Measurements from ENCODE around the gene YBX2. TPM values are rescaled to one million over a fixed set of nuclear protein-coding genes. Genes with fewer than 3 reads are reported as not detected.

YBX2 gene
- polyA plus RNA-seq, 1 experiment, result 0.02 TPM

DNA sequence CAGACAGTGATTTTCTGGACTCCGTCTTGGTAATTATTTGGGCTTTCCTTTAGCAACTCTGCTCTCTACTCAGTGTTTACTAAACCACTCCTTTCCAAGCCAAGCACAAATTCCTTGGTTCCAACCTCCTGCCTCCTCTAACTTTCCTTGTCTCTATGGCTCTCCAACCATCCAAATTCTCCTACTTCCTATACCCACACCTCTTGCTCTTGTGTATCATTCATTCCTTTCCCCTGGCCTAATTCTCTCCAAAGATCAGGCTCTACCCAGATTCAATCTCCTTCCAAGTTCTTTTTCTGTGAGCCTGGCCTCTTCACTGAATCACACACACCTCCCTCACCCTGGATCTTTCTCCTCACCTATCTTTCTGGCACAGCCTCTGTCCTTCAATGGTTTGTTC, 33.6 kb upstream of the YBX2 start:
- Histone ChIP-seq H3K4me3 (ENCODE audit: low read depth, low read length) (peak overlapping the region; percentile 97), H3K27ac (ENCODE audit: low read depth, low read length) (no peak overlapping the region)
- CTCF ChIA-PET, result interaction anchor here (1.1 kb wide), 1 partner anchor 233 kb away, joined by 3 read pairs; no protein-coding TSS in a partner anchor

DNA sequence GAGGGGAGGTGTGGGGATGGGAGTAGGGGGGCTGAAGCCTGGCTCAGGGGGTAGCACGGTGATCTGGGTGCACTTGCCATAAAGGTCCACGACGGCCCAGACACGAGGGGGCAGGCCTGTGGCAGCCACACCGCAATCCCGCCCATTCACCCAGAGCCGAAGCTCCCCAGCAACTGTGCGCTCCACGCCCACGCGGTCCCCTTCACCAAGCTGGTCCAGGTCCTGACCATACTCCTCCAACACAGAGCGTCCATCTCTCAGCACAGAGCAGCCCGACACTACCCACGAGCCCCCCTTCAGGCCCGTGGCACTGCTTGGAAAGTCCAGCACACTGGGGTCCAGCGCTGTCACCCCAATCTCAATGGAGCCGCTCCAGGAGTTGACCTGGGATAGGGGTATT, 33.1 kb upstream of the YBX2 start:
- DNase-seq (ENCODE audit: low read depth, low spot score), result no peak
- H3K27ac ChIP-seq (ENCODE audit: low read depth, low read length), result no peak overlapping the region
- no peak overlapping the region for H3K4me3 ChIP-seq (ENCODE audit: low read depth, low read length)
- H3K27me3 ChIP-seq (ENCODE audit: control insufficient read depth, insufficient read depth, low read length), result peaks cover 2% of the 10 kb centered on the region
- TF ChIP-seq CTCF (IDR thresholded peaks at IDR 0.05; ENCODE audit: low read depth, low read length), result no peak
- ChIA-PET CTCF (interaction anchor here (1.3 kb wide), 1 partner anchor 17 kb away, joined by 4 read pairs; no protein-coding TSS in a partner anchor), POLR2A (no interaction called here)
- H3K9me3 ChIP-seq (ENCODE audit: control insufficient read depth, insufficient read depth, low read length), result no peaks in the 10 kb centered on the region; the same call in 1 of the 2 replicates

More for the DNA sequence above, 33.6 kb upstream of the YBX2 start:
- peaks cover 2% of the 10 kb centered on the region for H3K27me3 ChIP-seq (ENCODE audit: control insufficient read depth, insufficient read depth, low read length)
- no peak for DNase-seq (ENCODE audit: low read depth, low spot score)
- no peaks in the 10 kb centered on the region; the same call in 1 of the 2 replicates for H3K9me3 ChIP-seq (ENCODE audit: control insufficient read depth, insufficient read depth, low read length)
- TF ChIP-seq CTCF (IDR thresholded peaks at IDR 0.05; ENCODE audit: low read depth, low read length), result no peak
- POLR2A ChIA-PET, result interaction anchor here (0.6 kb wide), 1 partner anchor 257 kb away, joined by 4 read pairs; no protein-coding TSS in a partner anchor

DNA sequence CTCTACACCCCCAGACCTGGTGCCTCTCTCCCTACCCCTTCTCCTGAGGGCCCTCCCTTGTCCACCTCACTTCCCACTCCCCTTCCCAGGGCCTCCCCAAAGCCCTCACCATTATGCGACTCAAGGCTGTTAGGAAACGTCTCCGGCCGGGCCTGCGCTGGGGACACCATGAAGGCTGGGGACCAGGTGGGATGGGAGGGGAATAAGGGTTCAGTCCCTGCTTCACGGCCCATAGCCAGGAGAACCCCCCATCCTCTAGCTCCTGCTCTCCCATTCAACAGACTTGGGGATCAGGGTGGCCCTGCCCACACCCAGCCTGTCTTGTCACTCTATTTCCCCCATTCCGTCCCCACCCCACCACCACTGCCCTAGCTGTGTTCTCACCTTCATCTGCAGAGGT, 32.6 kb upstream of the YBX2 start:
- no peak for TF ChIP-seq CTCF (IDR thresholded peaks at IDR 0.05; ENCODE audit: low read depth, low read length)
- Histone ChIP-seq H3K27me3 (ENCODE audit: control insufficient read depth, insufficient read depth, low read length) (peaks cover under 1% of the 10 kb centered on the region), H3K9me3 (ENCODE audit: control insufficient read depth, insufficient read depth, low read length) (no peaks in the 10 kb centered on the region; the same call in 1 of the 2 replicates), H3K4me3 (ENCODE audit: low read depth, low read length) (no peak overlapping the region), H3K27ac (ENCODE audit: low read depth, low read length) (no peak overlapping the region)
- CTCF ChIA-PET, result interaction anchor here (1.3 kb wide), 1 partner anchor 18 kb away, joined by 4 read pairs; no protein-coding TSS in a partner anchor
- POLR2A ChIA-PET, result no interaction called here
- no peak for DNase-seq (ENCODE audit: low read depth, low spot score)

DNA sequence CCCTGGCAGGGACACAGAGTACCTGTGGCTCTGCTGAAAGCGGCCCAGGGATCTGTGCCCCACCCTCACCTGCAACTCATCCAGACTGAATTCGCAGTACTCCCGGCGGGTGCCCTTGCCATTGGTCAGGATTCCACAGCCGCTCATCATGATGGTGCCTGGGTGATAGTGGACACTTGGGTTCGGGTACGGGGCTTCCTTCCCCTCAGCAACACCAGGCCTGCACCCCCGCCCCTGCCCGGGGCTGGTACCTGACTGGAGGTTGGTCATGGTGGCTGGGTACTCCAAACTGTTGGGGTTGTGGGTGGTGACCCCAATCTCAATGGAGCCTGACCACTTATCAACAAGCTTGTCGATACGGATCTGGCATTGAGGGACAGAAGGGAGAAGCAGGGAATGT, 31.7 kb upstream of the YBX2 start:
- TF ChIP-seq CTCF (IDR thresholded peaks at IDR 0.05; ENCODE audit: low read depth, low read length), result no peak
- Histone ChIP-seq H3K4me3 (ENCODE audit: low read depth, low read length) (no peak overlapping the region), H3K9me3 (ENCODE audit: control insufficient read depth, insufficient read depth, low read length) (no peaks in the 10 kb centered on the region; the same call in 1 of the 2 replicates), H3K27me3 (ENCODE audit: control insufficient read depth, insufficient read depth, low read length) (no peaks in the 10 kb centered on the region), H3K27ac (ENCODE audit: low read depth, low read length) (no peak overlapping the region)
- ChIA-PET CTCF (interaction anchor here (1.3 kb wide), 1 partner anchor 19 kb away, joined by 4 read pairs; no protein-coding TSS in a partner anchor), POLR2A (no interaction called here)
- no peak for DNase-seq (ENCODE audit: low read depth, low spot score)

GRCh38 chr17:7325031-7325528, 30.6 kb upstream of the YBX2 start:
- DNase-seq (ENCODE audit: low read depth, low spot score), result no peak
- no peak for TF ChIP-seq CTCF (IDR thresholded peaks at IDR 0.05; ENCODE audit: low read depth, low read length)
- Histone ChIP-seq H3K27me3 (ENCODE audit: control insufficient read depth, insufficient read depth, low read length) (no peaks in the 10 kb centered on the region), H3K9me3 (ENCODE audit: control insufficient read depth, insufficient read depth, low read length) (no peaks in the 10 kb centered on the region; the same call in 1 of the 2 replicates), H3K4me3 (ENCODE audit: low read depth, low read length) (no peak overlapping the region), H3K27ac (ENCODE audit: low read depth, low read length) (no peak overlapping the region)
- ChIA-PET CTCF (interaction anchor here (0.5 to 1.5 kb wide), 8 partner anchors 10 to 236 kb away, joined by 3 to 8 read pairs (median 4); partner anchors contain the start of genes ACAP1 and TMEM256), POLR2A (no interaction called here)
